ENCODE data around the gene RHCE.

RHCE gene

GRCh38 chr1:25430967-25431881, 10.6 kb upstream of the RHCE start:
- TF ChIP-seq CTCF (IDR thresholded peaks at IDR 0.05), result no peak

- TF ChIP-seq CTCF (IDR thresholded peaks at IDR 0.05), result no peak
Observed at GRCh38 chr1:25430073-25430966, 9.7 kb upstream of the RHCE start, which contains the start of gene MACO1. TSS of gene MACO1 (plus strand) at chr1:25430897. CDS start at chr1:25431099, 202 bp downstream.

GRCh38 chr1:25428475-25429166, 8.0 kb upstream of the RHCE start:
- no peak for TF ChIP-seq CTCF (IDR thresholded peaks at IDR 0.05)

- no peak for TF ChIP-seq CTCF (IDR thresholded peaks at IDR 0.05)
Observed at GRCh38 chr1:25427696-25428095, 7.1 kb upstream of the RHCE start.

GRCh38 chr1:25425098-25426085, 4.8 kb upstream of the RHCE start:
- no peak for TF ChIP-seq CTCF (IDR thresholded peaks at IDR 0.05)

- no peak for TF ChIP-seq CTCF (IDR thresholded peaks at IDR 0.05)
Observed at GRCh38 chr1:25392841-25393240, 27.8 kb downstream of the RHCE start.

All from LNCAP (cell line).